ENCODE results near the gene ADGRG4.

DNA sequence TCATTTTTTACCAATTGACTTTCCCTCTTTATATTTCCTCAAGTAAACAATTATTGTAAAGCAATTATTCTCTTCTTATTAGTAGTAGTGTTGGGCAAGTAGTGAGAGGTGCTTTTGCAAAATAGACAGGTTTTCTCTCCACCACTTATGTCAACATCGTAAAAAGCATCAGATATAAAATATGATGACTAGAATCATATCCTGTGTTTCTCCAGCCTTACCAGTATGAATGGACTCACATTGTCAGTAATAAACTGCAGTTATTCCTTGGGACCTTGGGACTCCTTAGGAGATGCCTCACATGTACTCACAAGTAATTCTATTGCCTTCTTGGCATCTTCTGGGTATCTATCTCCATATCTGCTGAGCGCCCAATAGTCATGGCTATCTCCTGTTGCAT, 146.5 kb downstream of the ADGRG4 start:
- TF ChIP-seq, protein P1, sequence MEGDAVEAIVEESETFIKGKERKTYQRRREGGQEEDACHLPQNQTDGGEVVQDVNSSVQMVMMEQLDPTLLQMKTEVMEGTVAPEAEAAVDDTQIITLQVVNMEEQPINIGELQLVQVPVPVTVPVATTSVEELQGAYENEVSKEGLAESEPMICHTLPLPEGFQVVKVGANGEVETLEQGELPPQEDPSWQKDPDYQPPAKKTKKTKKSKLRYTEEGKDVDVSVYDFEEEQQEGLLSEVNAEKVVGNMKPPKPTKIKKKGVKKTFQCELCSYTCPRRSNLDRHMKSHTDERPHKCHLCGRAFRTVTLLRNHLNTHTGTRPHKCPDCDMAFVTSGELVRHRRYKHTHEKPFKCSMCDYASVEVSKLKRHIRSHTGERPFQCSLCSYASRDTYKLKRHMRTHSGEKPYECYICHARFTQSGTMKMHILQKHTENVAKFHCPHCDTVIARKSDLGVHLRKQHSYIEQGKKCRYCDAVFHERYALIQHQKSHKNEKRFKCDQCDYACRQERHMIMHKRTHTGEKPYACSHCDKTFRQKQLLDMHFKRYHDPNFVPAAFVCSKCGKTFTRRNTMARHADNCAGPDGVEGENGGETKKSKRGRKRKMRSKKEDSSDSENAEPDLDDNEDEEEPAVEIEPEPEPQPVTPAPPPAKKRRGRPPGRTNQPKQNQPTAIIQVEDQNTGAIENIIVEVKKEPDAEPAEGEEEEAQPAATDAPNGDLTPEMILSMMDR (IDR thresholded peaks at IDR 0.05): no peak
- no peak for TF ChIP-seq POLR2A (IDR thresholded peaks at IDR 0.05)
- TF ChIP-seq EP300 (IDR thresholded peaks at IDR 0.05): no peak
